HT1080 (cell line): Measurements from ENCODE around the gene DUOXA1. TPM values are rescaled to one million over a fixed set of nuclear protein-coding genes. Genes with fewer than 3 reads are reported as not detected.
A peak's percentile ranks its signal among the peaks of the same experiment; 100 is the strongest.
"Not testable (repeated sequence)": the region's sequence is repeated elsewhere in the genome, so short reads cannot be mapped to it uniquely, and the experiment has no call there.

ENCODE experiments used
- DNase-seq: peaks from one replicate; pipeline ENCODE4 v3.0.0-alpha.2; 2015; ENCODE audit warnings: low read depth
- total RNA-seq: library from RNA; depleted of rRNA; stranded (reverse); fragments of >200 nt; shearing (Covaris generic); gene quantifications from 2 replicates; pipeline ENCODE4 v1.2.3, GENCODE V29; 2014; rRNA removed

Gene DUOXA1
- total RNA-seq, 1 experiment from 2014 or later, result 0.06 TPM

- no peak for DNase-seq
These were observed 36.7 kb downstream of the DUOXA1 start for GRCh38 chr15:45093013-45093412.

GRCh38 chr15:45091576-45091975, 38.1 kb downstream of the DUOXA1 start:
- no peak for DNase-seq

- peak; percentile 16 for DNase-seq
These were observed 38.5 kb downstream of the DUOXA1 start for GRCh38 chr15:45091161-45091560.

GRCh38 chr15:45089712-45090373, 39.8 kb downstream of the DUOXA1 start:
- no peak for DNase-seq

- peak; percentile 71 for DNase-seq
These were observed 40.6 kb downstream of the DUOXA1 start for GRCh38 chr15:45088801-45089711.

- DNase-seq, result no peak
These were observed 42.2 kb downstream of the DUOXA1 start for GRCh38 chr15:45087513-45087912.

GRCh38 chr15:45084163-45084562, 45.5 kb downstream of the DUOXA1 start:
- no peak for DNase-seq

- DNase-seq, result no peak
These were observed 46.5 kb downstream of the DUOXA1 start for GRCh38 chr15:45083223-45083622.

GRCh38 chr15:45082412-45082811, 47.3 kb downstream of the DUOXA1 start:
- not testable (repeated sequence) for DNase-seq

- not testable (repeated sequence) for DNase-seq
These were observed 49.1 kb downstream of the DUOXA1 start for GRCh38 chr15:45080593-45080992.

- DNase-seq, result not testable (repeated sequence)
These were observed 49.9 kb downstream of the DUOXA1 start for GRCh38 chr15:45079628-45080246.

- not testable (repeated sequence) for DNase-seq
These were observed 50.5 kb downstream of the DUOXA1 start for GRCh38 chr15:45079201-45079600.

- not testable (repeated sequence) for DNase-seq
These were observed 52.3 kb downstream of the DUOXA1 start for GRCh38 chr15:45077391-45077790.

GRCh38 chr15:45075440-45076320, 54.0 kb downstream of the DUOXA1 start:
- DNase-seq, result not testable (repeated sequence)

GRCh38 chr15:45073602-45074001, 56.1 kb downstream of the DUOXA1 start:
- DNase-seq, result not testable (repeated sequence)

- not testable (repeated sequence) for DNase-seq
These were observed 59.7 kb downstream of the DUOXA1 start for GRCh38 chr15:45069942-45070360.

Other genes starting within 250 kb of the DUOXA1 start
- not detected in 2 replicates for gene TERB2, start 173.2 kb downstream of the DUOXA1 start, total RNA-seq
- gene SORD, start 106.7 kb downstream of the DUOXA1 start, total RNA-seq, result 47.9 and 53.6 TPM in 2 replicates
- gene DUOX2, start 15.7 kb downstream of the DUOXA1 start, total RNA-seq, result under 0.01 and 0.03 TPM in 2 replicates
- not detected in 2 replicates for gene DUOXA2, start 15.6 kb downstream of the DUOXA1 start, total RNA-seq
- not detected in 2 replicates for gene DUOX1, start 115 bp upstream of the DUOXA1 start, total RNA-seq
- gene SHF, start 58.1 kb upstream of the DUOXA1 start, total RNA-seq, result 2.9 and 3.4 TPM in 2 replicates
- 0.08 TPM in 1 of 2 replicates, not detected in the other for gene SLC28A2, start 122.4 kb upstream of the DUOXA1 start, total RNA-seq
- not detected in 2 replicates for gene GATM, start 248.7 kb upstream of the DUOXA1 start, total RNA-seq